Astrocyte (in vitro differentiated cells and primary cell): ENCODE results near the gene C17orf107.

Experiments used
- EZH2 ChIP-seq: IDR thresholded peaks from 2 replicates; pipeline ENCODE4 v1.6.1; 2012; ENCODE audit warnings: mild to moderate bottlenecking, low read length, inconsistent platforms; ENCODE audit not compliant: insufficient read depth
- TF ChIP-seq, protein P1 (sequence below): IDR thresholded peaks from 2 replicates; pipeline ENCODE4 v1.5.1; 2011; ENCODE audit warnings: low read depth, mild to moderate bottlenecking, inconsistent platforms, low read length, moderate library complexity; ENCODE audit not compliant: insufficient read depth

DNA sequence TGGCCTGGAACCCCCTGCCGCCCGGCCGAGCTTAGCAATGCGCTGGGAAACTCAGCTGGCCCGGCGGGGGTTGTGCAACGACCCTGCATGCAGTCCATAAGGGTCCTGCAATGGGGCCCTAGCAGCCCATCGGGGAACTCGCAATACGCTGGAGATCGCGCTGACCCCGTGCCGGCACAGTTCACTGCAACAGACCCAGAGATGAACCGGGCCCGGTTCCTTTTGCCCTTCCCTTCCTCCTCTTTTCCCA lies 40.1 kb downstream of the C17orf107 start:
- TF ChIP-seq, protein P1, sequence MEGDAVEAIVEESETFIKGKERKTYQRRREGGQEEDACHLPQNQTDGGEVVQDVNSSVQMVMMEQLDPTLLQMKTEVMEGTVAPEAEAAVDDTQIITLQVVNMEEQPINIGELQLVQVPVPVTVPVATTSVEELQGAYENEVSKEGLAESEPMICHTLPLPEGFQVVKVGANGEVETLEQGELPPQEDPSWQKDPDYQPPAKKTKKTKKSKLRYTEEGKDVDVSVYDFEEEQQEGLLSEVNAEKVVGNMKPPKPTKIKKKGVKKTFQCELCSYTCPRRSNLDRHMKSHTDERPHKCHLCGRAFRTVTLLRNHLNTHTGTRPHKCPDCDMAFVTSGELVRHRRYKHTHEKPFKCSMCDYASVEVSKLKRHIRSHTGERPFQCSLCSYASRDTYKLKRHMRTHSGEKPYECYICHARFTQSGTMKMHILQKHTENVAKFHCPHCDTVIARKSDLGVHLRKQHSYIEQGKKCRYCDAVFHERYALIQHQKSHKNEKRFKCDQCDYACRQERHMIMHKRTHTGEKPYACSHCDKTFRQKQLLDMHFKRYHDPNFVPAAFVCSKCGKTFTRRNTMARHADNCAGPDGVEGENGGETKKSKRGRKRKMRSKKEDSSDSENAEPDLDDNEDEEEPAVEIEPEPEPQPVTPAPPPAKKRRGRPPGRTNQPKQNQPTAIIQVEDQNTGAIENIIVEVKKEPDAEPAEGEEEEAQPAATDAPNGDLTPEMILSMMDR, result no peak
- TF ChIP-seq EZH2, result no peak
